H9 (cell line): ENCODE measurements around the gene KAT7. TPM values are rescaled to one million over a fixed set of nuclear protein-coding genes. Genes with fewer than 3 reads are reported as not detected.

Source experiments
- DNase-seq: peaks from one replicate; pipeline ENCODE4 v3.0.0-alpha.2; 2017
- H2AFZ ChIP-seq: one replicate; pipeline ENCODE4 v1.6.1; 2013; ENCODE audit warnings: mild to moderate bottlenecking, low read length, control low read depth, moderate library complexity
- H2AK5ac ChIP-seq: 2 replicates; pipeline ENCODE4 v1.6.1; 2013; ENCODE audit warnings: low read length, control low read depth, mixed read lengths; ENCODE audit not compliant: insufficient read length
- H2BK120ac ChIP-seq: one replicate; pipeline ENCODE4 v1.6.1; 2013; ENCODE audit warnings: low read depth, mild to moderate bottlenecking, low read length, control low read depth, inconsistent platforms; ENCODE audit not compliant: poor library complexity, severe bottlenecking
- H2BK12ac ChIP-seq: 2 replicates; pipeline ENCODE4 v1.6.1; 2013; ENCODE audit warnings: low read length, control low read depth, mixed read lengths, low read depth; ENCODE audit not compliant: insufficient read length
- H2BK15ac ChIP-seq: 2 replicates; pipeline ENCODE4 v1.6.1; 2013; ENCODE audit warnings: low read depth, low read length, control low read depth
- H2BK20ac ChIP-seq: one replicate; pipeline ENCODE4 v1.6.1; 2013; ENCODE audit warnings: low read depth, mild to moderate bottlenecking, low read length, control low read depth, inconsistent platforms; ENCODE audit not compliant: poor library complexity, severe bottlenecking
- H2BK5ac ChIP-seq: 2 replicates; pipeline ENCODE4 v1.6.1; 2013; ENCODE audit warnings: low read length, control low read depth, mixed read lengths; ENCODE audit not compliant: insufficient read length
- H3K14ac ChIP-seq: 2 replicates; pipeline ENCODE4 v1.6.1; 2013; ENCODE audit warnings: low read length, control low read depth; ENCODE audit not compliant: insufficient read depth
- H3K18ac ChIP-seq: 2 replicates; pipeline ENCODE4 v1.6.1; 2013; ENCODE audit warnings: low read depth, mild to moderate bottlenecking, mixed read lengths, low read length, control low read depth; ENCODE audit not compliant: insufficient read length
- H3K23ac ChIP-seq: 2 replicates; pipeline ENCODE4 v1.6.1; 2013; ENCODE audit warnings: low read length, control low read depth, mixed read lengths, low read depth; ENCODE audit not compliant: insufficient read length
- H3K23me2 ChIP-seq: 2 replicates; pipeline ENCODE4 v1.6.1; 2013; ENCODE audit warnings: low read depth, mild to moderate bottlenecking, mixed read lengths, low read length, control low read depth; ENCODE audit not compliant: insufficient read length, poor library complexity, severe bottlenecking
- H3K27ac ChIP-seq: 2 replicates; pipeline ENCODE4 v1.5.1; 2013; ENCODE audit warnings: low read length, control low read depth, mixed read lengths, low read depth; ENCODE audit not compliant: insufficient read length
- H3K27me3 ChIP-seq: 2 replicates; pipeline ENCODE4 v1.6.1; 2013; ENCODE audit warnings: low read length, control low read depth, inconsistent platforms; ENCODE audit not compliant: insufficient read depth
- H3K4ac ChIP-seq: 2 replicates; pipeline ENCODE4 v1.6.1; 2013; ENCODE audit warnings: low read depth, mild to moderate bottlenecking, control low read depth, inconsistent platforms, low read length, moderate library complexity
- H3K4me1 ChIP-seq: 2 replicates; pipeline ENCODE4 v1.6.1; 2013; ENCODE audit warnings: low read length, control low read depth, inconsistent platforms; ENCODE audit not compliant: insufficient read depth
- H3K4me2 ChIP-seq: 2 replicates; pipeline ENCODE4 v1.6.1; 2013; ENCODE audit warnings: low read length, control low read depth, mixed read lengths; ENCODE audit not compliant: insufficient read length, insufficient read depth
- H3K56ac ChIP-seq: 2 replicates; pipeline ENCODE4 v1.6.1; 2013; ENCODE audit warnings: low read depth, mild to moderate bottlenecking, mixed read lengths, low read length, control low read depth; ENCODE audit not compliant: insufficient read length
- H3K79me1 ChIP-seq: 2 replicates; pipeline ENCODE4 v1.6.1; 2013; ENCODE audit warnings: low read depth, mild to moderate bottlenecking, moderate library complexity, low read length, control low read depth, inconsistent platforms; ENCODE audit not compliant: insufficient read depth, poor library complexity, severe bottlenecking
- H3K79me2 ChIP-seq: 2 replicates; pipeline ENCODE4 v1.6.1; 2013; ENCODE audit warnings: low read length, control low read depth, inconsistent platforms; ENCODE audit not compliant: insufficient read depth
- H3K9ac ChIP-seq: 2 replicates; pipeline ENCODE4 v1.6.1; 2013; ENCODE audit warnings: low read length, control low read depth, mixed read lengths; ENCODE audit not compliant: insufficient read length; ENCODE audit errors: extremely low read depth
- H3K9me3 ChIP-seq: one replicate; pipeline ENCODE4 v1.6.1; 2013; ENCODE audit warnings: low read depth, low read length, inconsistent platforms; ENCODE audit not compliant: control insufficient read depth
- H3T11ph ChIP-seq: one replicate; pipeline ENCODE4 v1.6.1; 2013; ENCODE audit warnings: mild to moderate bottlenecking, low read length, control low read depth, inconsistent platforms
- H4K20me1 ChIP-seq: one replicate; pipeline ENCODE4 v1.6.1; 2013; ENCODE audit not compliant: control insufficient read depth, insufficient read length, insufficient read depth
- H4K5ac ChIP-seq: 2 replicates; pipeline ENCODE4 v1.6.1; 2013; ENCODE audit warnings: low read depth, mild to moderate bottlenecking, mixed read lengths, low read length, control low read depth; ENCODE audit not compliant: insufficient read length
- H4K8ac ChIP-seq: replicated peaks from 2 replicates; pipeline ENCODE4 v1.6.1; 2013; ENCODE audit warnings: low read length, control low read depth, mixed read lengths, low read depth; ENCODE audit not compliant: insufficient read length
- H4K91ac ChIP-seq: 2 replicates; pipeline ENCODE4 v1.6.1; 2013; ENCODE audit warnings: low read depth, mild to moderate bottlenecking, moderate library complexity, mixed read lengths, low read length, control low read depth; ENCODE audit not compliant: insufficient read length
- H3K27ac Mint-ChIP-seq, 3 experiments: 2 replicates in 2 of 3; 3 replicates in 1 of 3; pipeline ENCODE4 v1.8.0; 2020 to 2021; ENCODE audit warnings: mixed read lengths in 3 of 3, mild to moderate bottlenecking in 1 of 3, moderate library complexity in 1 of 3
- H3K27me3 Mint-ChIP-seq: 2 replicates; pipeline ENCODE4 v1.8.0; 2021; ENCODE audit warnings: low read depth, mild to moderate bottlenecking, moderate library complexity, mixed read lengths
- H3K36me3 Mint-ChIP-seq, 3 experiments: 2 replicates in 2 of 3; 3 replicates in 1 of 3; pipeline ENCODE4 v1.8.0; 2020 to 2021; ENCODE audit warnings: low read depth in 3 of 3, mixed read lengths in 3 of 3; ENCODE audit not compliant: insufficient read depth in 1 of 3
- H3K4me1 Mint-ChIP-seq, 2 experiments: 2 replicates each; pipeline ENCODE4 v1.8.0; 2020; ENCODE audit warnings: mixed read lengths in 2 of 2
- H3K4me3 Mint-ChIP-seq, 2 experiments: 2 replicates in 1 of 2; 3 replicates in 1 of 2; pipeline ENCODE4 v1.8.0; 2020 to 2021; ENCODE audit warnings: mild to moderate bottlenecking in 2 of 2, mixed read lengths in 2 of 2, moderate library complexity in 1 of 2
- H3K9me3 Mint-ChIP-seq, 2 experiments: 2 replicates in 1 of 2; 3 replicates in 1 of 2; pipeline ENCODE4 v1.8.0; 2020; ENCODE audit warnings: mild to moderate bottlenecking in 2 of 2, mixed read lengths in 2 of 2, moderate library complexity in 1 of 2
- WGBS: extraction: QIAGEN DNeasy Blood & Tissue Kit; methylation state at CpG from one replicate; pipeline ENCODE4 v1.1.7; 2013; ENCODE audit warnings: missing lambda C conversion rate, low lambda C conversion rate, mixed read lengths; ENCODE audit not compliant: insufficient read length; ENCODE audit errors: extremely low coverage; 5-methylcytosine and 5-hydroxymethylcytosine counted together
- total RNA-seq: library from RNA; stranded (reverse); gene quantifications from 2 replicates; pipeline ENCODE4 v1.2.1, GENCODE V29; 2021
- TF ChIP-seq, protein P1 (sequence below): fragments of 200-600 bp; sonication (generic); conservative IDR thresholded peaks from 3 replicates; pipeline ENCODE4 v1.8.0; 2021; ENCODE audit warnings: antibody characterized with exemption, mild to moderate bottlenecking

KAT7 gene
- total RNA-seq, 1 experiment from 2014 or later, result 93.1 TPM

DNA sequence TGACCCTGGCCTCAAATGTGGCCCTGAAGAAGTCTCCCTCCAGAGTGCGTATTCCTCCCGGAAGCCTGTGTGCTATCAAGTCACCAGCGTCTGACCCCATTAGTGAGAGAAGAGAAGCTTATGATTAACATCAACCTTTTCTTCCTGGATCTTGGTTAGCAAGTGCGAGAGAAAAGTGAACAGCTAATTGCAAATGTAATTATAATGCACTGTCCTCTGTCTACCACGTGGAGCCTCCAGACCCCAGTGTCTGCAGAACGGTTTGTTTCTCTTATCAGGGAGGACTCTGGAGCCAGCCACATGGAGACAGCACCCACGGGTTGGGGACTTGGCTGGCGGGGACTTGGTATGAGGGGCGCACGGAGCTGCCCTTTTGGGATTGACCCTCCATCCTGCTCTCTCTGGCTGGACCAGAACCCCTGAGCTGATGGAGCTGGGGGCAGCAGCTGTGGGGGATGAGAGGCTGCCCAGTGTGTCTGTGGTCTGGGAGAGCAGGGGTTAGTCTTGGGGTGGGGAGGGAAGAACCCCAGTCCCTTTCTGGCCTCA, 65.1 kb downstream of the KAT7 start:
- Histone ChIP-seq H3K23me2 (peaks cover 3% of the 10 kb centered on the region), H3K56ac (no peak overlapping the region), H2AFZ (no peak overlapping the region), H3K4ac (no peak overlapping the region), H2BK20ac (no peak overlapping the region), H4K8ac (no peak overlapping the region), H3K23ac (no peak overlapping the region), H3K9me3 (no peaks in the 10 kb centered on the region), H3K27me3 (no peaks in the 10 kb centered on the region; the same call in 1 of the 2 replicates), H2BK12ac (no peak overlapping the region), H4K20me1 (no peaks in the 10 kb centered on the region), H3K27ac (no peak overlapping the region), H2BK120ac (no peak overlapping the region), H2BK5ac (no peak overlapping the region), H3K4me2 (no peak overlapping the region), H3T11ph (no peak overlapping the region), H3K79me1 (no peaks in the 10 kb centered on the region), H3K9ac (no peak overlapping the region), H2AK5ac (no peak overlapping the region), H3K79me2 (no peaks in the 10 kb centered on the region), H2BK15ac (no peak overlapping the region), H4K91ac (no peak overlapping the region), H4K5ac (no peak overlapping the region), H3K18ac (no peak overlapping the region), H3K14ac (no peak overlapping the region), H3K4me1 (no peaks in the 10 kb centered on the region)
- Mint-ChIP-seq H3K36me3 (no peaks in the 10 kb centered on the region), H3K27ac (no peak overlapping the region), H3K9me3 (no peaks in the 10 kb centered on the region), H3K4me1 (peaks cover 9 to 11% of the 10 kb centered on the region in 2 experiments), H3K27me3 (peaks cover 76% of the 10 kb centered on the region), H3K4me3 (no peak overlapping the region)
- no CpG with 5 or more reads among the region's 10 CpGs for WGBS
- TF ChIP-seq, protein P1, sequence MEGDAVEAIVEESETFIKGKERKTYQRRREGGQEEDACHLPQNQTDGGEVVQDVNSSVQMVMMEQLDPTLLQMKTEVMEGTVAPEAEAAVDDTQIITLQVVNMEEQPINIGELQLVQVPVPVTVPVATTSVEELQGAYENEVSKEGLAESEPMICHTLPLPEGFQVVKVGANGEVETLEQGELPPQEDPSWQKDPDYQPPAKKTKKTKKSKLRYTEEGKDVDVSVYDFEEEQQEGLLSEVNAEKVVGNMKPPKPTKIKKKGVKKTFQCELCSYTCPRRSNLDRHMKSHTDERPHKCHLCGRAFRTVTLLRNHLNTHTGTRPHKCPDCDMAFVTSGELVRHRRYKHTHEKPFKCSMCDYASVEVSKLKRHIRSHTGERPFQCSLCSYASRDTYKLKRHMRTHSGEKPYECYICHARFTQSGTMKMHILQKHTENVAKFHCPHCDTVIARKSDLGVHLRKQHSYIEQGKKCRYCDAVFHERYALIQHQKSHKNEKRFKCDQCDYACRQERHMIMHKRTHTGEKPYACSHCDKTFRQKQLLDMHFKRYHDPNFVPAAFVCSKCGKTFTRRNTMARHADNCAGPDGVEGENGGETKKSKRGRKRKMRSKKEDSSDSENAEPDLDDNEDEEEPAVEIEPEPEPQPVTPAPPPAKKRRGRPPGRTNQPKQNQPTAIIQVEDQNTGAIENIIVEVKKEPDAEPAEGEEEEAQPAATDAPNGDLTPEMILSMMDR, result no peak
- no peak for DNase-seq
